ENCODE measurements around the gene THOC2.
"Not testable (repeated sequence)": the region's sequence is repeated elsewhere in the genome, so short reads cannot be mapped to it uniquely, and the experiment has no call there.

THOC2 gene

DNA sequence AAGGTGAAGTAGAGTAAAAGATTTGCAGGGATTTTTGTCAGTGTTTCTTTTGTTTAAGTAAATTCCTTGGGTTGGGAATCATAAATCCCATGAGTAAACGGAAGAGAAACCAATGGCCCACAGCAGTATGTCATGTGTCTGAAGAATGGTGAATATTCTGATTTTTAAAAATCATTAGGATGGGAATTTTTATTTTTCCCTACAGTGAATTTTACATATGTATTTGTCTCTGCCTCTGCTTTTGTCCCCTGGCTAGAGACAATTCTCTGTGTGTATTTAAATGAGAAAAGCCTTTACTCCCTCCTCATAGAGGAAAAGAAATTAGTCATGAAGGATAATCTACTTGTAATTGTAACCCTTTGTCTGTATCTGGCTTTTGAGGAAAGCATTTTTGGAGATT is 152.1 kb downstream of the THOC2 start:
- DNase-seq, result no peak

DNA sequence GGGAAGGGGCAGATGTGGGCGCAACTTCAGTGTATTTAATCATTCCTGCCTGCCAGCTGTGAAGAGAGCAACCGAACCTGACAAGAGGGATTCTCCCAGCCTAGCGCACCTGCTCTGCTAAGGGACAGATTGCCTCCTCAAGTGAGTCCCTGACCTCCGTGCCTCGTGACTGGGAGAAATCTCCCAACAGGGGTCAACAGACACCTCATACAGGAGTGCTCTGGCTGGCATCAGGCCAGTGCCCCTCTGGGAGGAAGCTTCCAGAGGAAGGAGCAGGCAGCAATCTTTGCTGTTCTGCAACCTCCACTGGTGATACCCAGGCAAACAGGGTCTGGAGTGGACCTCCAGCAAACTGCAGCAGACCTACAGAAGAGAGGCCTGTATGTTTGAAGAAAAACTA is 158.8 kb downstream of the THOC2 start:
- DNase-seq, result not testable (repeated sequence)

DNA sequence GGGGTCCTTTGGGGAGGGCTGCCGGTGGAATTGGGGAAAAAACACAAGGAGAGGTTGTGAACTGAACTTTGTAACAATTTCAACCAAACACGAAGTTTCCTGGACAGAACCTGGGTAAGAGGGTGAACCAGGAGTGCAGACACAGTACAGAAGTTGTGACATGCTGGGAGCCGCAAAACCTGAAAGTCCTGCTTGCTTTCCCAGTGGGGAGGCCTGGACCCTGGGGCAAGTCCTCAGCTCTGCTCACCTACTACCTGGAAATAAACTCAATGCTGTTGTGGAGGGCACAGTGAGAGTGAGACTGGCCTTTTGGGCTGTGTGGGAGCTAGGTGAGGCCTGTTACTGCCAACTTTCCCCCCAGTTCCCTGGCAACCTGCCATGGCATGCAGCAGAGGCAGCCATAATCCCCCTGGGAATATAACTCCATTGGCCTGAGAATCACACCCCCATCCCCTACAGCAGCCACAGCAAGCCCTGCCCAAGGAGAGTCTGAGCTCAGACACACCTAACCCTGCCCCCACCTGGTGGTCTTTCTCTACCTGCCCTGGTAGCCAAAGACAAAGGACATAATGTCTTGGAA is 162.8 kb downstream of the THOC2 start:
- no peak for DNase-seq

DNA sequence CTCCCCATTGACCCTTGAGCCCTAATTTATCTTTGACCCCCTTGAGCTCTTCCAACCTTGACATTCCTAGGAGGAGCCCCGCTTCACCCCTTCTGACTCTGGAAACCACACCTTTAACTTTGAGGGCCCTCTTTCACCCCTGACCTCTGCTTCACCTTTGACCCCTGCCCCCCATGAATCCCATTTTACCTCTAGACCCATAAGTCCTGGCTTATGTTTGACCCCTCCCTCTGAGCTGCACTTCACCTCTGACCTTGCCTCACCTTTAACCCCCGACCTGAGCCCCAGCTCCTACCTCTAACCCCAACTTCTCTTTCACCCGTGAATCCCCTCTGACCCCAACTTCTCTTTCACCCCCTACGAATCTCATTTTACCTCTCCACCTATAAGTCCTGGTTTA is 169.7 kb downstream of the THOC2 start:
- no peak for DNase-seq

DNA sequence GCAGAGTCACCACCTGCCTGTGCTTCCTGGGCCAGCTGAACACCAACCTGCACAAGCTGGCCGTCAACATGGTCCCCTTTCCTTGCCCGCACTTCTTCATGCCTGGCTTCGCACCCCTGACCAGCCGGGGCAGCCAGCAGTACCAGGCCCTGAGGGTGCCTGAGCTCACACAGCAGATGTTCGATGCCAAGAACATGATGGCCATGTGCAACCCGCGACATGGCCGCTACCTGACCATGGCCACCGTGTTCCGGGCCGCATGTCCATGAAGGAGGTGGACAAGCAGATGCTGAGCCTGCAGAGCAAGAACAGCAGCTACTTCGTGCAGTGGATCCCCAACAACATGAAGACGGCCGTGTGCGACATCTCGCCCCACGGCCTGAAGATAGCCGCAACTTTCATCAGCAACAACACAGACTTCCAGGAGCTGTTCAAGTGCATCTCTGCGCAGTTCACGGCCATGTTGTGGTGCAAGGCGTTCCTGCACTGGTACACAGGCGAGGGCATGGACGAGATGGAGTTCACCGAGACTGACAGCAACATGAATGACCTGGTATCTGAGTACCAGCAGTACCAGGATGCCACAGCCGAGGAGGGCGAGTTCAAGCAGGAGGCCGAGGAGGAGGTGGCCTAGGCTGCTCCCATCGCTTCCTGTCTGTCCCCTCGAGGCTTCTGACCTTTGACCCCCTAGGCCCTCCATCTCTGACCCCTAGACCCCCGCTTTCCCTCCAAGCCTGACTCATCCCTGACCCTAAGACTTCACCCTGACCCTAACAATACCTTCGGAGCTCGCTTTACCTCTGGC is 170.3 kb downstream of the THOC2 start:
- no peak for DNase-seq

DNA sequence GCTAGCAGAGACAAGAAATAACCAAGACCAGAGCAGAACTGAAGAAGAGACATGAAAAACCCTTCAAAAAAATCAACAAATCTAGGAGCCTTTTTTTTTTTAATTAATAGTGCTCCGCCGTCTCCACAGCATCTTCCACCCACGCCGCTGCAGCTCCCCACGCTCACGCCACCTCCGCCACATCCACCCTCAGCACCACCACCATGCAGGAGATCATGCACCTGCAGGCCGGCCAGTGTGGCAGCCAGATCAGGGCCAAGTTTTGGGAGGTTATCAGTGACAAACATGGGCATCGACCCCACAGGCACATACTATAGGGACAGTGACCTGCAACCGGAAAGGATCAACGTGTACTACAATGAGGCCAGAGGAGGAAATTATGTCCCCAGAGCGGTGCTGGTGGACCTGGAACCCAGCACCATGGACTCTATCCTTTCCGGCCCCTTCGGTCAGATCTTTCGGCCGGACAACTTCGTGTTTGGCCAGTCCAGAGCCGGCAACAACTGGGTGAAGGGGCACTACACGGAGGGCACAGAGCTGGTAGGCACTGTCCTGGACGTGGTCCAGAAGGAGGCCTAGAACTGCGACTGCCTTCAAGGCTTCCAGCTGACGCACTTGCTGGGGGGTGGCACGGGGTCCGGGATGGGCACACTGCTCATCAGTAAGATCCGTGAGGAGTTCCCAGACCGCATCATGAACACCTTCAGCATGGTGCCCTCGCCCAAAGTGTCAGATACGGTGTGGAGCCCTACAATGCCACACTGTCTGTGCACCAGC is 171.2 kb downstream of the THOC2 start:
- no peak for DNase-seq

DNA sequence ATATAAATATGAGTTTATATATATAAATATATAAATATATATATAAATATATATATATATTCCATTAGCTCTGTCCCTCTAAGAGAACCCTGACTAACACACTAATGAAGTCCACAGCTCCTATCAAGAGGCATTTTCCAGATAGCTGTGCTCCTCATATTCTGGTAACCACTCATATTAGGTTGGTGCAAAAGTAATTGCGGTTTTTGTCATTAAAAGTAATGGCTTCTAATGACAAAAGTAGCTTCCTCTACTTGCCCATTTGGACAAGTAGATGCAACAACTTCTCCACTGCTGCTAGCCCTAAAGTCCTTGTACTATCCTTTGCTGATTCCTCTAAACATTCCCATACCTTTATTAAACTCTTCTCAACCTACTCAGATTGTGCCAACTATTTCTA is 182.0 kb downstream of the THOC2 start:
- DNase-seq, result no peak
